Adrenal gland (tissue), 12 donors: Measurements from ENCODE around the gene CADPS. TPM values are rescaled to one million over a fixed set of nuclear protein-coding genes. Genes with fewer than 3 reads are reported as not detected.

Source experiments
- DNase-seq, 7 donors: peaks; one replicate each; pipeline ENCODE4 v3.0.0-alpha.2; 2019 to 2020
- H3K27ac ChIP-seq, 5 donors: fragments of 200-600 bp; sonication (generic) in 4 of 5; 1 replicate in 3 of 5; 2 replicates in 2 of 5; pipeline versions ENCODE4 v1.5.1 to v1.8.0; 2016 to 2020; ENCODE audit warnings: mild to moderate bottlenecking in 1 of 5
- H3K27me3 ChIP-seq: fragments of 200-600 bp; 2 replicates; pipeline ENCODE4 v1.8.0; 2021
- H3K36me3 ChIP-seq, 2 donors: fragments of 200-600 bp; replicated peaks in 1 of 2; 1 replicate in 1 of 2; 2 replicates in 1 of 2; pipeline versions ENCODE4 v1.5.1 to v1.8.0; 2018 to 2022
- H3K4me1 ChIP-seq, 2 donors: fragments of 200-600 bp; replicated peaks in 1 of 2; 1 replicate in 1 of 2; 2 replicates in 1 of 2; pipeline versions ENCODE4 v1.5.1 to v1.8.0; 2018 to 2021
- H3K4me3 ChIP-seq, 4 donors: fragments of 200-600 bp; sonication (generic) in 3 of 4; one replicate each; pipeline ENCODE4 v1.5.1; 2016 to 2018
- H3K9me3 ChIP-seq, 3 donors: fragments of 200-600 bp; sonication (generic) in 1 of 3; replicated peaks in 1 of 3; 1 replicate in 2 of 3; 2 replicates in 1 of 3; pipeline versions ENCODE4 v1.5.1 to v1.8.0; 2016 to 2021
- POLR2A ChIP-seq, 2 donors: fragments of 450-650 bp; IDR thresholded peaks; one replicate each; pipeline ENCODE4 v1.6.1; 2017; ENCODE audit warnings: antibody characterized with exemption in 2 of 2, mild to moderate bottlenecking in 2 of 2, moderate library complexity in 1 of 2
- WGBS, 4 donors: extraction: QIAGEN DNeasy Blood & Tissue Kit in 2 of 4; methylation state at CpG; one replicate each; pipeline versions ENCODE4 v1.1.5 to v1.1.7; 2013 to 2017; 5-methylcytosine and 5-hydroxymethylcytosine counted together
- intact Hi-C, 2 donors: fragments of 100-400 bp; cut with DNase I; formaldehyde crosslinking; loops; one replicate each; pipeline versions ENCODE4 v1.14.1 to v1.15.0; 2022 to 2023
- polyA plus RNA-seq, 3 donors: library from polyadenylated mRNA; stranded (reverse); fragments of 200-250 nt in 2 of 3; fragments of 350-450 nt in 1 of 3; fragmentation: Illumina TruSeq in 1 of 3; extraction: RNeasy Lipid Tissue Mini Kit (QIAGEN cat#74804) in 1 of 3; gene quantifications; one replicate each; pipeline ENCODE4 v1.2.3, GENCODE V29; 2013 to 2014
- total RNA-seq, 9 donors: library from RNA; depleted of rRNA in 4 of 9; stranded (reverse); fragments of >200 nt in 4 of 9; fragments of 120-200 nt in 1 of 9; fragmentation: NEBNext Ultra II Directional in 1 of 9; extraction: Animal tissue kit (Norgen Biotek cat#: 25700) in 1 of 9; gene quantifications; one replicate each; pipeline versions ENCODE4 v1.1.0 to v1.2.4, GENCODE V29; 2013 to 2023
- TF ChIP-seq, protein P1 (sequence below), 6 experiments: fragments of 450-650 bp in 4 of 6; fragments of 200-600 bp in 2 of 6; sonication (generic) in 1 of 6; IDR thresholded peaks; 1 replicate in 5 of 6; 2 replicates in 1 of 6; pipeline versions ENCODE4 v1.5.1 to v1.8.0; 2016 to 2021; ENCODE audit warnings: antibody characterized with exemption in 6 of 6, mild to moderate bottlenecking in 2 of 6, moderate library complexity in 1 of 6
- donor health status: healthy with polysubstance abuse.
- donor health status: Bipolar disorder and iron deficiency.
- donor health status: DM: yes; HTN: yes; CAD: no.
- donor health status: DM: no; HTN: no; CAD: no.
- donor health status: DM: no; HTN: no; CAD: no.
- donor health status: DM: yes; HTN: yes; CAD: no.

Gene CADPS
- total and polyA plus RNA-seq, 12 donors = 0.24 to 36.5 (median 11.2) TPM; not detected in 2

DNA sequence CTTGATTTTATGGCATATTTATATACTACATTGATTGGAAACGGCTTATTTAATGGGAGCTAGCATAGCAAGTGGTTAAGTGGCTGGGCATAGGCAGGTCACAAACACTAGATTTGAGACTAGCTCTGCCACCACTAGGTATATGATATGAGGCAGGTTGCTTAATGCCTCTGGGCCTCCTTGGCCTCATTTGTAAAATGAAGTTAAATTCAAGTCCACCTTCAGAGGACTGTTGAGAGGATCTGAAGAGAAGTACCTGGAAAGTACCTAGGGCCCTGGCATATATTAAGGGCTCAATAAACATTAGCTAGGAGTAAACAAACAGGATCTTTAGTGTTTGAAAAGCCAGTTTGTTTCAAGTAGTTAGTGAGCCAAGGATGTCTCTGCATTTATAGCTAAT is 335.5 kb downstream of the CADPS start:
- Histone ChIP-seq H3K27ac (no peak overlapping the region), H3K9me3 (no peaks in the 10 kb centered on the region), H3K27me3 (no peaks in the 10 kb centered on the region), H3K36me3 (no peaks in the 10 kb centered on the region), H3K4me1 (no peaks in the 10 kb centered on the region), H3K4me3 (no peak overlapping the region)
- intact Hi-C loops = no loop called here
- TF ChIP-seq, protein P1, sequence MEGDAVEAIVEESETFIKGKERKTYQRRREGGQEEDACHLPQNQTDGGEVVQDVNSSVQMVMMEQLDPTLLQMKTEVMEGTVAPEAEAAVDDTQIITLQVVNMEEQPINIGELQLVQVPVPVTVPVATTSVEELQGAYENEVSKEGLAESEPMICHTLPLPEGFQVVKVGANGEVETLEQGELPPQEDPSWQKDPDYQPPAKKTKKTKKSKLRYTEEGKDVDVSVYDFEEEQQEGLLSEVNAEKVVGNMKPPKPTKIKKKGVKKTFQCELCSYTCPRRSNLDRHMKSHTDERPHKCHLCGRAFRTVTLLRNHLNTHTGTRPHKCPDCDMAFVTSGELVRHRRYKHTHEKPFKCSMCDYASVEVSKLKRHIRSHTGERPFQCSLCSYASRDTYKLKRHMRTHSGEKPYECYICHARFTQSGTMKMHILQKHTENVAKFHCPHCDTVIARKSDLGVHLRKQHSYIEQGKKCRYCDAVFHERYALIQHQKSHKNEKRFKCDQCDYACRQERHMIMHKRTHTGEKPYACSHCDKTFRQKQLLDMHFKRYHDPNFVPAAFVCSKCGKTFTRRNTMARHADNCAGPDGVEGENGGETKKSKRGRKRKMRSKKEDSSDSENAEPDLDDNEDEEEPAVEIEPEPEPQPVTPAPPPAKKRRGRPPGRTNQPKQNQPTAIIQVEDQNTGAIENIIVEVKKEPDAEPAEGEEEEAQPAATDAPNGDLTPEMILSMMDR (IDR thresholded peaks at IDR 0.05) = no peak
- TF ChIP-seq POLR2A (IDR thresholded peaks at IDR 0.05) = no peak
- WGBS, 4 donors = 92 to 100% (median 95%) methylated on average over 1 of the region's 1 CpG
- no peak for DNase-seq

DNA sequence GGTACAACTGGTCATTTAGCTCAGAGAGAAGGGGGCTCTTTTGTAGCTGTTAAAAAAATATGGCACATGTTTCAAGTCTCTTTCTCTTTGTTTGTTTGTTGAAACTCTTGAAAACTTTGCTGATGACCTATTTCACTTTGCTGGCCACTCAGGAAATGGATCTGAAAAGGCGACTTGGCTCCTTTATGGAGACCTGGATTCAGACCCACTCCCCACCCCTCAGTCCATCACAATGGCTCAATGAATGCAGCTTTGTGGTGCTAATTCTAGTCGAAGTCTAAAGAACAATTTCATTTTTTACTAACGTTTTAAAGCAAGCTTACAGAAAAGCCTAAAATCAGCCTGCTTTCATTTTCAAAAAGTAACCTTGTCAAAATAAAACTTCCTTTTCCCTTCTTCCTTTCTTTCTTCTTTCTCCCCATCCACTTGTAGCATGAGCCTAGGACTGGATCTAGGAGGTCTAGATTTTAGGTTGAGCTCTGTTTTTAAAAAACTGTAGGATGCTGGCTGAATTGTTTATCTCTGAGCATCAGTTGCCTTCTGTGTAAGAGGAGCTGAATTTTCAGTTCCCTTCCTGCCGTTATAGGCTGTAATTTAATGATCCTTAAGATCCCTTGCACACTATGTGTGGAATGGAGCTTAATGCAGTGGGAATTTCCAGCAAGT is 336.4 kb downstream of the CADPS start:
- DNase-seq = no peak
- WGBS, 4 donors = 22 to 27% (median 25%) methylated on average over 4 of the region's 4 CpGs
- H3K36me3 ChIP-seq = no peaks in the 10 kb centered on the region
- no peaks in the 10 kb centered on the region for H3K27me3 ChIP-seq
- no peak overlapping the region for H3K4me3 ChIP-seq
- H3K27ac ChIP-seq = no peak overlapping the region
- intact Hi-C loops = no loop called here
- no peak for TF ChIP-seq POLR2A (IDR thresholded peaks at IDR 0.05)
- TF ChIP-seq, protein P1 (IDR thresholded peaks at IDR 0.05) = no peak
- H3K4me1 ChIP-seq = no peaks in the 10 kb centered on the region
- H3K9me3 ChIP-seq = no peaks in the 10 kb centered on the region

DNA sequence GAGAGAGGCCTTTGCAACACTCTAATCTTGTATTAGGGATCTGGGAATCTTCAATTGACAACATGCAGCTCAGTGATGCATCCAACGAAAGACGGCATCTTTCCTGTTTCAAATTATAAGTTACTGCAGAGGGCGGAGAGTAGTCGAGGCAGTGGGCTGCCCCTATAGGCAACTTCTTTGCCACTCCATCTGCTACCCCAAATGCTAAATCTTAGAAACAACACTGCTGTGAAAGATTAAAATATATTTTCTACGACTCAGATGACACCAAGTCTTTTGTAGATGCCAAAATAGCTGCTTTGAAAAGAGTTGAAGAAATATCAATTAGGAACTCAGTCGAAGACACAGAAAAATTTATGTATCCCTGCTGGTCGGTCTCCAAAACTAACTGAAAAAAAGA is 340.9 kb downstream of the CADPS start:
- intact Hi-C loops = no loop called here
- TF ChIP-seq, protein P1 (IDR thresholded peaks at IDR 0.05) = no peak
- TF ChIP-seq POLR2A (IDR thresholded peaks at IDR 0.05) = no peak
- no peak for DNase-seq
- Histone ChIP-seq H3K9me3 (no peaks in the 10 kb centered on the region), H3K4me1 (no peaks in the 10 kb centered on the region), H3K4me3 (no peak overlapping the region), H3K27me3 (no peaks in the 10 kb centered on the region), H3K36me3 (no peaks in the 10 kb centered on the region), H3K27ac (no peak overlapping the region)
- WGBS, 4 donors = 64 to 77% (median 74%) methylated on average over 7 of the region's 7 CpGs

DNA sequence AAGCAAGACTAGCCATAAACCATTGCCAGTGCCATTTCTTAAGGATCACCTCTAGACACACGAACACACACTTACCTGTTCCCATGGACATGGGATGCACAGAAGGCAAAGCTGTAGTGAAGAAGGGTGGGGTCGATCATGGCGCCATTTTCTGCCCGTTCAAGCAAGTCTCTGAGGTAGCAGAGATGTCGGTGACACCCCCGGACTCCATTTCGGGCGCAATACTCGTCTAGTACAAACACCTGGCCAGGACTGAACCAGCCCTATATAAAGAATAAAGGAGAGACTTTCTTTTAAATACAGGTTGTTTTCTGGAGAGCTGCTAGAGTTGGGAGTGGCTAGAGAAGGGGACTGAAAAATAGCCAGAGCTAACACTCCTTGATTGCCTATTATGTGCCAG is 342.4 kb downstream of the CADPS start:
- intact Hi-C loops = no loop called here
- no peaks in the 10 kb centered on the region for H3K9me3 ChIP-seq
- no peak for DNase-seq
- H3K36me3 ChIP-seq = no peaks in the 10 kb centered on the region
- 75 to 94% (median 86%) methylated on average over 9 of the region's 9 CpGs for WGBS, 4 donors
- H3K4me1 ChIP-seq = no peaks in the 10 kb centered on the region
- TF ChIP-seq, protein P1 (IDR thresholded peaks at IDR 0.05) = no peak
- TF ChIP-seq POLR2A (IDR thresholded peaks at IDR 0.05) = no peak
- H3K27ac ChIP-seq = no peak overlapping the region
- H3K4me3 ChIP-seq = no peak overlapping the region
- no peaks in the 10 kb centered on the region for H3K27me3 ChIP-seq
